ENCODE data around the gene ANGPTL2.

Gene ANGPTL2

GRCh38 chr9:127137640-127138360 lies 15.4 kb upstream of the ANGPTL2 start:
- no peaks in the 10 kb centered on the region for H3K4me1 ChIP-seq (ENCODE audit: control insufficient read depth, insufficient read depth, low read length, poor library complexity, severe bottlenecking)
- H3K9me3 ChIP-seq (ENCODE audit: control insufficient read depth, low read length), result no peaks in the 10 kb centered on the region
- no peaks in the 10 kb centered on the region for H3K36me3 ChIP-seq (ENCODE audit: control insufficient read depth, insufficient read depth, low read length)
- DNase-seq, result no peak
- H3K27me3 ChIP-seq (replicated peaks; ENCODE audit: control insufficient read depth, insufficient read depth, low read length, poor library complexity, severe bottlenecking), result no peaks in the 10 kb centered on the region
- H3K4me3 ChIP-seq (ENCODE audit: insufficient read depth, low read depth, low read length, poor library complexity, severe bottlenecking), result no peak overlapping the region
- H3K27ac ChIP-seq (ENCODE audit: insufficient read depth, low read length, poor library complexity, severe bottlenecking), result no peak overlapping the region

GRCh38 chr9:127136880-127137639 lies 14.6 kb upstream of the ANGPTL2 start:
- H3K36me3 ChIP-seq (ENCODE audit: control insufficient read depth, insufficient read depth, low read length), result no peaks in the 10 kb centered on the region
- no peaks in the 10 kb centered on the region for H3K4me1 ChIP-seq (ENCODE audit: control insufficient read depth, insufficient read depth, low read length, poor library complexity, severe bottlenecking)
- H3K9me3 ChIP-seq (ENCODE audit: control insufficient read depth, low read length), result no peaks in the 10 kb centered on the region
- no peaks in the 10 kb centered on the region for H3K27me3 ChIP-seq (replicated peaks; ENCODE audit: control insufficient read depth, insufficient read depth, low read length, poor library complexity, severe bottlenecking)
- no peak overlapping the region for H3K4me3 ChIP-seq (ENCODE audit: insufficient read depth, low read depth, low read length, poor library complexity, severe bottlenecking)
- no peak for DNase-seq
- no peak overlapping the region for H3K27ac ChIP-seq (ENCODE audit: insufficient read depth, low read length, poor library complexity, severe bottlenecking)

DNA sequence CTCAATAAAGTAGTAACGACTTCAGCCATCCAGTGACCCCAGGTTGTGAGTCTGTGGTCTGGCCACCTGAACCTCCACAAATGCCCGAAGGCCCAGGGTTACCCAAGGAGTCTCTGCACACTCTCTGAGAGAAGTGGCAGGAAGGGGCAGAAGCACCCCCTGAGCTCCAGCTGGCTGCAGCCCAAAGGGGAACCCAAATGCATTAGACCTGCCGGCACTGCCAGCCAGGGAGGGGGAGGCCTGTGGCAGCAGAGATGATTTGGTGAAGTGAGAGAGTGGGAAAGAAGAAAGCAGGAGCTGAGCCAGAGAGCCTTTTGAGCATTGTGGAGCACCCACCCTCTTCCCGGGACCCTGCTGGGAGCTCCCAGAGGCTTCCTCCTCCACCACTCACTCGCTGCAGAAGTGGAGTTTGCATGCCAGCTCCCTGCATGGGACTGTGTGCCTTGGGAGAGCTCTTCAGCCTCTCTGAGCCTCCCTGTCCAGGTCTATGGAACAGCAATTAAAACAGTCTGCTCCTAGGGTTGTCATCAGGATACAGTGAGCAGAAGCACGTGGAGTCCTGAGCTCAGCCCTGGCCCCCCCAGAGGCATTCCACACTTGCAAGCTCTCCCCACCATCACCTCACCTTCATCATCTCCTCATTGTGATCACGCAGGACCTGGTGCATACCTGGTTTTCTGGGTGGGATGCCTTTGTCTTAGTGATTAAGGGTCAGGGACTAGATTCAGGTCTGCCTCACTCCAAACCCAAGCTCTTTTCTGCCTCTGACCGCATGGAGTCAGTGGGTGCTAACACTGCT lies 13.8 kb upstream of the ANGPTL2 start:
- no peaks in the 10 kb centered on the region for H3K4me1 ChIP-seq (ENCODE audit: control insufficient read depth, insufficient read depth, low read length, poor library complexity, severe bottlenecking)
- H3K4me3 ChIP-seq (ENCODE audit: insufficient read depth, low read depth, low read length, poor library complexity, severe bottlenecking), result no peak overlapping the region
- no peak overlapping the region for H3K27ac ChIP-seq (ENCODE audit: insufficient read depth, low read length, poor library complexity, severe bottlenecking)
- no peaks in the 10 kb centered on the region for H3K36me3 ChIP-seq (ENCODE audit: control insufficient read depth, insufficient read depth, low read length)
- no peaks in the 10 kb centered on the region for H3K9me3 ChIP-seq (ENCODE audit: control insufficient read depth, low read length)
- H3K27me3 ChIP-seq (replicated peaks; ENCODE audit: control insufficient read depth, insufficient read depth, low read length, poor library complexity, severe bottlenecking), result no peaks in the 10 kb centered on the region
- DNase-seq, result no peak

DNA sequence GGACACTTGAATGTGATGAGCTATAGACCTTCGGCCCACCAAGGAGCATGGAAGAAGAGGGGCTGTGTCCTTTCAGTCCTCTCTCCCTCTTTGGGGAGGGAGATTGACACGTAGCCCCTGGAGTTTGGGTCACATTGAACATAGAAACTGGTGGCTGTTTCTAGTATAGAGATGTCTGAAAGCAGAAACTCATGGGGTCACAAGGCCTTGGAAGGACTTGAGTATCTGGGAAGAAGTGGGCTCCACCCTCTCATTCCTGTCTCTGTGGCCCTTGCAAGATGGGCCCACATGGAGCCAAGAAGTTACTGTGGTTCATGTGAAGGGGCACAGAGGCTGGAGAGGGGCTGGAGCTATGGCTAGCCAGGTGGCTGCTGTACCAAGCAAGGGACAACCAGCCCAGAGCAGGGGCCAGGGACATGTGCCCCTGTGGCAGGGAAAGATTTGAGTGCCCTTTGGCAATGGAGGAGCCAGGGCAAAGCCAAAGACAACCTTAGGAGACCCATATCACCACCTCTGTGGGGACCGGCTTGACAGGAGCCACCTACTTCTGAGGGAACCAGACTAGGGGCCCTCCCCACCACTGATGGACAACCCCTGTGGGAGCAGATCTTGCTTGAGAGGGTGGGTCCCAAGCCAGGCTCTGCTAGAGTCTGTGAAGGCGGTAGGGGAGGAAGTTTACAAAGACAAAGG lies 12.8 kb upstream of the ANGPTL2 start:
- no peaks in the 10 kb centered on the region for H3K4me1 ChIP-seq (ENCODE audit: control insufficient read depth, insufficient read depth, low read length, poor library complexity, severe bottlenecking)
- no peak for DNase-seq
- no peaks in the 10 kb centered on the region for H3K9me3 ChIP-seq (ENCODE audit: control insufficient read depth, low read length)
- no peaks in the 10 kb centered on the region for H3K36me3 ChIP-seq (ENCODE audit: control insufficient read depth, insufficient read depth, low read length)
- no peaks in the 10 kb centered on the region for H3K27me3 ChIP-seq (replicated peaks; ENCODE audit: control insufficient read depth, insufficient read depth, low read length, poor library complexity, severe bottlenecking)
- no peak overlapping the region for H3K27ac ChIP-seq (ENCODE audit: insufficient read depth, low read length, poor library complexity, severe bottlenecking)
- no peak overlapping the region for H3K4me3 ChIP-seq (ENCODE audit: insufficient read depth, low read depth, low read length, poor library complexity, severe bottlenecking)

DNA sequence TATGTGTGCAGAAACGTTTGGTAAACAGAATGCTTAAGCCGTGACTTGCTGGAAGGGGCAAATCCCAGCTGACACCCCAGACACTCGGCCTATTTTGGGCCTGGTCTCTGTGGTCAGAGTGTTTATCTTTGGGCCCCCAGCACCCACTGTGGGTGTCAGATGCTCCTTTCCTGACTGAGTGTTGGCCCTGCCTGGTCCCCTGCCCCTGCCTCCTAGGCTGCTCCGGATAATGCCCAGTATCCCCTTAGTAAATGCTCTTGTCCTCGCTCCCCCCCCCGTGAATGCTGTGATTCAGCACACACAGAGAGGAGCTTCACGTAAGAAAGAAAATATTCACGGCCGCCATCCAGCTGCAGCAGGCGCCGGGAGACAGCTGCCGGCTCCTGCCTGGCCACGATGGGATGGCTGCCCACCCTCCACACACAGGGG lies 11.3 kb upstream of the ANGPTL2 start:
- Histone ChIP-seq H3K27me3 (replicated peaks; ENCODE audit: control insufficient read depth, insufficient read depth, low read length, poor library complexity, severe bottlenecking) (no peaks in the 10 kb centered on the region), H3K4me1 (ENCODE audit: control insufficient read depth, insufficient read depth, low read length, poor library complexity, severe bottlenecking) (no peaks in the 10 kb centered on the region), H3K9me3 (ENCODE audit: control insufficient read depth, low read length) (no peaks in the 10 kb centered on the region), H3K36me3 (ENCODE audit: control insufficient read depth, insufficient read depth, low read length) (no peaks in the 10 kb centered on the region), H3K4me3 (ENCODE audit: insufficient read depth, low read depth, low read length, poor library complexity, severe bottlenecking) (no peak overlapping the region), H3K27ac (ENCODE audit: insufficient read depth, low read length, poor library complexity, severe bottlenecking) (no peak overlapping the region)
- DNase-seq, result no peak

DNA sequence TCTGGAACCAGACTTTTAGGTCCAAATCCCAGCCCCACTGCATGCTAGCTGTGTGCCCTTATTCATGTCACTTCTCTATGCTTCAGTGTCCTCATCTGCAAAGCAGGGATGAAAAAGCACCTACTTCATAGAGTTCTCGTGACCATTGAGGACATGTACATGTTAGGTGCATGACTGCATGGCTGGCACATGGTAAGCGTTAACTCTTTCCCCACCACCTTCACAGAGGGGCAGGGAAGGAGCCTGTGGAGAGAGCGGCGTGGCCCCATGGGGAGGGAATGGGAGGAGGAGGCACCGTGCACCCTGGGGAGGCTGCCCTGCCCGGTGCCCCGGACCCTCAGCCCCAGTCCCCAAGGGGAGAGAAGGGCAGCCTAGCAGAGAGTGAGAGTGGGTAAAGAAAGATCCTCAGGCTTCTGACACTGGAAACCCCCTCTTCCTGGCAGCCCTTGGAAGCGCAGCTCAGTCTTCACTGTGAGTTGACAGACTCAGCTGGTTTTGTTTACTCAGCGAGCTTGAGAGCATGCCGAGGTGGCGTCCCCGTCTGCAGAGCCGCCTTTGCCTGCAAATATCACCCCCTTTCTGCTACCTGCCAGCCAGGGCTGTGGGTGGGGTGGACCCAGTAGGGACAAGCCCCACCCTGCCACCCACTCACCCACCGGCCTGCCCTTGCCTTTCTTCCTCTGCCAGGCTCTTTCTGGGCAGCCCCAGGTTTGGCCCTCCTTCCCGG lies 10.6 kb upstream of the ANGPTL2 start:
- H3K4me3 ChIP-seq (ENCODE audit: insufficient read depth, low read depth, low read length, poor library complexity, severe bottlenecking), result no peak overlapping the region
- H3K27me3 ChIP-seq (replicated peaks; ENCODE audit: control insufficient read depth, insufficient read depth, low read length, poor library complexity, severe bottlenecking), result no peaks in the 10 kb centered on the region
- no peak overlapping the region for H3K27ac ChIP-seq (ENCODE audit: insufficient read depth, low read length, poor library complexity, severe bottlenecking)
- no peaks in the 10 kb centered on the region for H3K9me3 ChIP-seq (ENCODE audit: control insufficient read depth, low read length)
- no peaks in the 10 kb centered on the region for H3K4me1 ChIP-seq (ENCODE audit: control insufficient read depth, insufficient read depth, low read length, poor library complexity, severe bottlenecking)
- H3K36me3 ChIP-seq (ENCODE audit: control insufficient read depth, insufficient read depth, low read length), result no peaks in the 10 kb centered on the region
- DNase-seq, result no peak

GRCh38 chr9:127132375-127132774 lies 9.9 kb upstream of the ANGPTL2 start:
- DNase-seq, result no peak
- Histone ChIP-seq H3K36me3 (ENCODE audit: control insufficient read depth, insufficient read depth, low read length) (no peaks in the 10 kb centered on the region), H3K4me3 (ENCODE audit: insufficient read depth, low read depth, low read length, poor library complexity, severe bottlenecking) (no peak overlapping the region), H3K4me1 (ENCODE audit: control insufficient read depth, insufficient read depth, low read length, poor library complexity, severe bottlenecking) (no peaks in the 10 kb centered on the region), H3K9me3 (ENCODE audit: control insufficient read depth, low read length) (no peaks in the 10 kb centered on the region), H3K27me3 (replicated peaks; ENCODE audit: control insufficient read depth, insufficient read depth, low read length, poor library complexity, severe bottlenecking) (no peaks in the 10 kb centered on the region), H3K27ac (ENCODE audit: insufficient read depth, low read length, poor library complexity, severe bottlenecking) (no peak overlapping the region)

DNA sequence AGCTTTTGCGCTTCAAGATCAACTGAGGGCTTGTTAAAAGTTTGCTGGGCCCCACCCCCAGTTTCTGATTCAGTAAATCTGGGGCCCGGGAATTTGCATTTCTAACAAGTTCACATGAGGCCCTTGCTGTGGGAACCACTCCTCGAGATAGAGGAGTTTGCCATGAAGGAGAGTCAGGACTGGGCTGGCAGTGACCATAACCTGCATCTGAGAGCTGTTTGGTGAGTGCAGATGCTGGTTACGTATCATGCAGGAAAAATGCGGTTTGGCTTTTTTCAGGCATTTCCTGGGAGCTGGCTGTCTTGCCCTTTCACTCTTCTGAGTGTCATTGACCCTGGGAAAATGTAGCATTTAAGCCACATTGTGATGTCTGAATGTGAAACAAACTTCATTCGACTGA lies 9.4 kb upstream of the ANGPTL2 start:
- no peak for DNase-seq
- no peaks in the 10 kb centered on the region for H3K9me3 ChIP-seq (ENCODE audit: control insufficient read depth, low read length)
- no peak overlapping the region for H3K27ac ChIP-seq (ENCODE audit: insufficient read depth, low read length, poor library complexity, severe bottlenecking)
- H3K4me3 ChIP-seq (ENCODE audit: insufficient read depth, low read depth, low read length, poor library complexity, severe bottlenecking), result no peak overlapping the region
- H3K4me1 ChIP-seq (ENCODE audit: control insufficient read depth, insufficient read depth, low read length, poor library complexity, severe bottlenecking), result no peaks in the 10 kb centered on the region
- no peaks in the 10 kb centered on the region for H3K36me3 ChIP-seq (ENCODE audit: control insufficient read depth, insufficient read depth, low read length)
- no peaks in the 10 kb centered on the region for H3K27me3 ChIP-seq (replicated peaks; ENCODE audit: control insufficient read depth, insufficient read depth, low read length, poor library complexity, severe bottlenecking)

Data from effector memory CD4-positive, alpha-beta T cell (primary cell).